Measurements from ENCODE around the gene KRTAP10-7. TPM values are rescaled to one million over a fixed set of nuclear protein-coding genes. Genes with fewer than 3 reads are reported as not detected.
"Not testable (repeated sequence)": the region's sequence is repeated elsewhere in the genome, so short reads cannot be mapped to it uniquely, and the experiment has no call there.

The KRTAP10-7 gene
- total RNA-seq, 2 donors from 2014 or later, result not detected

DNA sequence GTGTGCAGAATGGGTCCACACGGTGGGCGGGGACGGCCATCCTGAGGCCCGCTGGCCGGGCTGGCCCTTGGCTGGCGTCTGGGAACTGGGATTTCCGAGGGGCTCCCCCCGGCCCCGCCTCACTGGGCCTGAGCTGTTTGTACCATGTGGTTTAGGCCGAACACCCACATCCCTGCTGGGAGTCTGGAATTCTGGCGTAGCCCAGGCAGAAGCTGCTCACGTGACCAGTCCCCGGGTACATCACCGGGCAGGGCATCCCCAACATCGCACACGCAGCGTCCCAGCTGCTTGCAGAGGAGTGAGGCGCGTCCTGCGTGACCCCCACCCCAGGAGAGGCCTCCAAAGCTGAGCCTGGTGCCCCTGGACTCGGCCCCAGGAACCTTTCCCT is 2.1 kb downstream of the KRTAP10-7 start:
- ATAC-seq, result no peak
- intact Hi-C loops (cut with DNase I, micrococcal nuclease), result no loop called here
- no peak for DNase-seq

DNA sequence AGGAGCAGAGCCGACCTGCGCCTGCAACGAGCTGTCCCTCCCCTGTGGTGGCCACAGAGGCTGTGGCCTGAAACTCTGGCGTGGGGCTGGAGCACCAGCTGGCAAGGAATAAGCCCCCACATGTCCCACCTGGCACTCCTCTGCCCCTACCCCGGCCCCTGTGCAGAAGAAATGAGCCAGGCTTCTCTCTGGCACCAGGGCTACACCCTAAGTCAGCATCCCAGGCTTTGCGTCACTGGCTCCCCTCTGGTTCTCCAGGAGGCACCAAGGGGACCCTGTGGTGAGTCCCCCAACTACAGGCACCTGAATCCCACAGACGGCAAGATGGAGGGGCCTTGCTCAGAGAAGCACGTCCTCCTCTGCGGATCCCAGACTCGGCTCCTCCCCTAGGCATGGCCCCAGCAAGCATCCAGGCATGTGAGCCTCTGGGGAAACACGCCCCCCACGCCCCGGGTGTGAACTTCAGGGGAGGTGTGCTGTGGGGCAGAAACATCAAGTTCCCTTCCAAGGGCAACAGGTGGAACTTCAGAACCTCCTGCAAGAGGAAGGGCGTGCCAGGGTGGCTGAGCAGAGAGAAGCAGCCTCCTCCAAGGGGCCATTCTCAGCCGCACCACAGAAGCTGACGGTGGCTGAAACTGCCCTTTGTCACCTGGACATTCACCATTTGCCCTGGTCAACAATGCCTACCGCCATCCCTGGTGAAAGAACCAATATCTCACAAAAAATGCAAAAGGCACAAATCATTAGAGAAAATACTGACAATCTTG is 2.9 kb downstream of the KRTAP10-7 start:
- DNase-seq (no peak), ATAC-seq (no peak)
- intact Hi-C loops (cut with DNase I, micrococcal nuclease), result no loop called here

DNA sequence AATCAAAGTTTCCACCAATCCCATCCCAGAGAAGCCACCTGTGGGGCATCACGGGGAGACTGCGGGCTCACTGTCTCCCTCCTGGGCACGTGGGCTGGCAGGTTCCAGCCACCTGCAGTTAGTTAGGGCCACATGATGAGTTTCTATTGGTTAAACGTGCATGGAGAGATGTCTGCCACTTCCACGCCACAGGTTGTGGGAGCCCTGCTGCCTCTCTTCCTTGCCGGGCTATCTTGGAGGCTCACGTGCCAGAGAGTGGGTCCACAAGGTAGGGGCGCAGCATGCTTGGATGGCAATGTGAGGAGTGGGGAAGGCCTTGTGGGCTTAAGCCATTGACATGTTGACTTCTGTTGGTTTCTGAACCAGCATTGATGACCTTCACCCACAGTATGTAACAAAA is 3.5 kb downstream of the KRTAP10-7 start:
- ATAC-seq, result no peak
- DNase-seq, result no peak
- intact Hi-C loops (cut with DNase I, micrococcal nuclease), result no loop called here

DNA sequence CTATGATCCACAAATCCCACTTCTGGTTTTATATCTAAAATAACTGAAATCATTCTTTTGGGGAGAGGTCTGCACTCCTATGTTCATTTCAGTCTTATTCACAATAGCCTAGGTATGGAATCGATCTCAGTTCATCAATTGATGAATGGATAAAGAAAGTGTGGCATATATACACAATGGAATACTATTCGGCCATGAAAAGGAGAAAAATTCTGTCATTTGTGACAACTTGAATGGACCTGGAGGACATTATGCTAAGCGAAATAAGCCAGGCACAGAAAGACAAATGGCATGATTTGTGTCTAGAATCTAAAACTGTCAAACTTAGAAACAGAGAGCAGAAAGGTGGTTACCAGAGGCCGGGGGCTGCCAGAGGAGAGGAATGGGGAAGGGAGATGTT is 6.1 kb downstream of the KRTAP10-7 start:
- DNase-seq, result no peak
- no peak for ATAC-seq

DNA sequence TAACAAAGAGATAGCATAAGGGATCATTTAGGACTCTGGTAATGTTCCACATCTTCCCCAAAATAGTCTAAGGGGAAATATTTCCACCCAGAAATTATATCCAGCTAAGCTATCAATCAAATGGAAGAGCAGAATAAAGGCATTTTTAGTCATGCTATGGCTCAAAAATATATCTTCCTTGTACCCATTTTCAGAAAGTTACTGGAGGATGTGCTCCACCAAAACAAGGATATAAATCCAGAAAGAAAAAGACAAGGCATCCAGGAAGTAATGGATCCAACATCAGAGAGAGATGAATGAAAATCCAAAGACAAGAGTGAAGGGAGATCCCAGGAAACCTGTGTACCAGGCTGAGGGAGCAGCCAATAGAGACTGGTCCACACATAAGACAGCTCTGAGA is 8.8 kb downstream of the KRTAP10-7 start:
- ATAC-seq, result no peak
- no peak for DNase-seq
- intact Hi-C loops (cut with DNase I, micrococcal nuclease), result no loop called here

More for the DNA sequence above, 6.1 kb downstream of the KRTAP10-7 start:
- intact Hi-C loops (cut with DNase I, micrococcal nuclease), result no loop called here

DNA sequence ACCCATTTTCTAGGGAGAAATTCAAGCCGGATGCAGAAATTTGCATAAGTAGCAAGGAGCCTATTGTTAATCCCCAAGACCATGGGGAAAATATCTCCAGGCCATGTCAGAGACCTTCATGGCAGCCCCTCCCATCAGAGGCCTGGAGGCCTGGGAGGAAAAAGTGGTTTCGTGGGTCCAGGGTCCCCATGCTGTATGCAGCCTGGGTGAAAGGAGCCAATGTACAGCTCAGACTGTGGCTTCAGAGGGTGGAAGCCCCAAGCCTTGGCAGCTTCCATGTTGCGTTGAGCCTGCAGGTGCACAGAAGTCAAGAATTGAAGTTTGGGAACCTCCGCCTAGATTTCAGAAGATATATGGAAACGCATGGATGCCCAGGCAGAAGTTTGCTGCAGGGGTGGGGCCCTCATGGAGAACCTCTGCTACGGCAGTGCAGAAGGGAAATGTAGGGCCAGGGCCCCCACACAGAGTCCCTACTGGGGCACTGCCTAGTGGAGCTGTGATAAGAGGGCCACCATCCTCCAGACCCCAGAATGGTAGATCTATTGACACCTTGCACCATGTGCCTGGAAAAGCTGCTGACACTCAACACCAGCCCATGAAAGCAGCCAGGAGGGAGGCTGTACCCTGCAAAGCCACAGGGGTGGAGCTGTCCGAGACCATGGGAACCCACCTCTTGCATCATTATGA is 9.9 kb downstream of the KRTAP10-7 start:
- ATAC-seq; intact Hi-C loops (cut with DNase I, micrococcal nuclease); DNase-seq: not testable (repeated sequence)

DNA sequence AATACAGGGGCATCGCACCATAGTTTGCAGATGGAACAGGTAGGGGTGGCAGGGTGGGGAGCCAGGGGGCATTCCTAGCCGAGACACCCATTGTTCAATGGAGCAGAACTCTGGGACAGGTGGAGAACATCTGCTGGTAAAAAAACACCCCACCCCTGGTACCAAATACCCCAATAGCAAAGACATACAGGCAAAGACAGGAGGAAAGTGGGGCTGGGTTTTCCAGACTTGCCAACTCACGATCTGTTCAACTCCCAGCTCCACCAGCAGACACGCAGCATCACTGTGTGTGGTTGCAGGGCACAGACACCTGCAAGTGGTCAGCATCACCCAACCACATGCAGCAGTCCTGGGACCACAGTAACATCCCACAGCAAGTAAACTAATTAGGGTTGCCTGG is 11.2 kb downstream of the KRTAP10-7 start:
- no peak for ATAC-seq

DNA sequence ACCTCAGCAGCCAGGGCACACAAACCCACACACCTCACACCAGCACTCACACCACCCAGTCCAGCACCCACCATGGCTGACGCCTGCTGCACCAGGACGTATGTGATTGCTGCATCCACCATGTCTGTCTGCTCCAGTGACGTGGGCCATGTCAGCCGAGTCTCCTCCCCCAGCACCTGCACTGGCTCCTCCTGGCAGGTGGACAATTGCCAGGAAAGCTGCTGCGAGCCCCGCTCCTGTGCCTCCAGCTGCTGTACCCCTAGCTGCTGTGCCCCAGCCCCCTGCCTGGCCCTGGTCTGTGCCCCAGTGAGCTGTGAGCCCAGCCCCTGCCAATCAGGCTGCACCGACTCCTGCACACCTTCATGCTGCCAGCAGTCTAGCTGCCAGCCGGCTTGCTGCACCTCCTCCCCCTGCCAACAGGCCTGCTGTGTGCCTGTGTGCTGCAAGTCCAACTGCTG is 11.7 kb downstream of the KRTAP10-7 start, which contains the start of gene KRTAP10-8:
Gene KRTAP10-8 (plus strand): TSS at position 51 of the 458 bp plus-strand sequence. CDS start 22 bp downstream, at position 73.
- DNase-seq (no peak), ATAC-seq (no peak)
- intact Hi-C loops (cut with DNase I, micrococcal nuclease), result no loop called here

More for the DNA sequence above, 11.2 kb downstream of the KRTAP10-7 start:
- intact Hi-C loops (cut with DNase I, micrococcal nuclease), result no loop called here
- DNase-seq, result no peak

DNA sequence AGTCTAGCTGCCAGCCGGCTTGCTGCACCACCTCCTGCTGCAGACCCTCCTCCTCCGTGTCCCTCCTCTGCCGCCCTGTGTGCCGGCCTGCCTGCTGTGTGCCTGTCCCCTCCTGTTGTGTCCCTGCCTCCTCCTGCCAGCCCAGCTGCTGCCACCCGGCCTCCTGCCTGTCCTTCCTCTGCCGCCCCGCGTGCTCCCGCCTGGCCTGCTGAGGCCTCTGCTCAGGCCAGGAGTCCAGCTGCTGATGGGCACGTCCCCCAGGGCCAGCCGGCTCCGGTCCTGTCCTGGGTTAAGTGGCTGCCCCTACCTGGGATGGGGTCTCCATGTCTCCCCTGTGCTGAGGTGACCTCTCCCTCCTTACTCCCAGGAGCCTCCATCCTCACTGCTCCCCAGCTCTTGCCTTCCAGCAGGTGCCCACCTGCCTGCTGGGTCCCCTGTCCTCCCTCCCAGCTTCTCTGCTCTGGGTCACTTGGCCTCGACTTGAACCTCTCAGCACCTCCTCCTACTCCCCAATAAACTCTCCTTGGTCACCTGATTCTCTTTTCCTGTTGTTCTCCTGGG is 12.4 kb downstream of the KRTAP10-7 start:
- ATAC-seq (no peak), DNase-seq (no peak)
- intact Hi-C loops (cut with DNase I, micrococcal nuclease), result no loop called here

DNA sequence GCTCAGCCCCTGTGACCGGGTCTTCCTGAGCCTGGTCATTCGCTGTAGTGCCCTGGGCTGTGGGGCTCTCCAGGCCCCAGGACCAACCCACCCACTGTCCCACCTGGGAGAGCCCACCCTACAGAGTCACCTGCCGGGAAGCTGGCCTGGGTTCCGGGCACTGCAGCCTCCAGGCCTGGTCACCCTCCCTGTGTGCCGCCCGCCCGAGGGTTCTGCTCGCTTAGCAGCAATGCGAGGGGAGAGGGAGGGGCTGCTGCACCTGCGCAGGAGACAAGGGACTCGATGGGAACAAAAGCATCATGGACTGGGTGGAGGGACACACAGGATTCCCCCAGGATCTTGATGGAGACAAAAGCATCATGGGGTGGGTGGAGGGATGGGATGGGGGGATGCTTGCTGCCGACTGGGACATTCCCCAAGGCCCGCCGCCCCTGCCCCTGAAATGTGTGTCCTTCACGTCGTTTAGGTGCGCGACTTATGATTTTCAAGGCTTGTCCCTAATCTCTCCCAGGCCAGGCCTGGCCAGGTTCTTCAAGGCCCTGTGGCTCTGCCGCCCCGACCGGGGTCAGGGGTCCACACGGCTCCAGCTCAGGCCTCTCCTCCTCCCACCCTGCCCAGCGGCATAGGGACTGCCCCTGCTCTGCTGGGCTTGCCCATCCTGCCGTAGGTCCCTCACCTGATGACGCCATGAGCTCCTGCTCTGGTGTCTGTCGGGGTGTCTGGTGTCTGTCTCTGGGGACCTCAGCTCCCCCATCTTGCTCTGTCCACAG is 13.2 kb downstream of the KRTAP10-7 start:
- DNase-seq (no peak), ATAC-seq (no peak)
- intact Hi-C loops (cut with DNase I, micrococcal nuclease), result no loop called here

DNA sequence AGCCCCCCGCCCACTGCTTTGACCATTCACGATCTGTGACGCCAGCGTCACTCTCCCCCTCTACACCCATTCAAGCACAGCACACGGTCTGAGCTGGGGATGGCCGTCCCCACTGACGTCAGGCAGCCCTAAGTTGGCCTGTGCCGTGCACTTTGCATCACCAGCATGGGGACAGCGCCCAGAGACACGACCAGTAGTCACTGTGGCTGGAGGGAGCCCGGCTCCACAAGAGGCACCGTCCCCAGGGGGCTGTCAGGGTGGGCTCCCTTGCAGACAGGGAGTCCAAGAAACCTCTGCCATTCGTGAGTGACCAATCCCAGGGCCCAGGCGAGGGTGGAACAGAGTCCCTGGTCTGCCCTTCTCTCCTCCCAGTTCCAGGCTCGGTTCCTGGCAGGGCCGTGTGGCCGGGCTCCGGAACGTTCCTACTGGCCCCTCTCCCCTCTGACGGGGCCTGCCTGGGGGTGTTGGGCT is 13.8 kb downstream of the KRTAP10-7 start:
- ATAC-seq (no peak), DNase-seq (no peak)
- intact Hi-C loops (cut with DNase I, micrococcal nuclease), result no loop called here

DNA sequence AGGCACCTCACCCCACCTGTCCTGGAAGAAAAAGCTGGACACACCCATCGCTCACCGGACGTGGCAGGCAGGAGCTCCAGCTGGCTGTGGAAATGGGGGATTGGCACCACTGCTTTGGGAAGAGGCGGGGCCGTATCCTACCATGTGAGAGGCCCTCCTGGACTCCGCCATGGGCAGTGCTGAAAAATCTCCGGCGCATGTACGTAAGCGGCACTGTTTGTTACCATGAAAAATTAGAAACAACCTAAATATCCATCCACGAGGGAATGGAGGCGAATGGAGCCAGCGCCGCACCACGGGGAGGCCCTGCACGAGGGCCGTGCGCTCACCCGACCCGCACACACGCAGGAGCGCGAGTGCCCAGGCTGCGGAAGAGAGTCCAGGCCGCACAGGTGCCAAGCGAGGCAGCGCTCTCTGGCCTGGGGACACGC is 14.6 kb downstream of the KRTAP10-7 start:
- intact Hi-C loops (cut with DNase I, micrococcal nuclease), result no loop called here
- DNase-seq (no peak), ATAC-seq (no peak)

DNA sequence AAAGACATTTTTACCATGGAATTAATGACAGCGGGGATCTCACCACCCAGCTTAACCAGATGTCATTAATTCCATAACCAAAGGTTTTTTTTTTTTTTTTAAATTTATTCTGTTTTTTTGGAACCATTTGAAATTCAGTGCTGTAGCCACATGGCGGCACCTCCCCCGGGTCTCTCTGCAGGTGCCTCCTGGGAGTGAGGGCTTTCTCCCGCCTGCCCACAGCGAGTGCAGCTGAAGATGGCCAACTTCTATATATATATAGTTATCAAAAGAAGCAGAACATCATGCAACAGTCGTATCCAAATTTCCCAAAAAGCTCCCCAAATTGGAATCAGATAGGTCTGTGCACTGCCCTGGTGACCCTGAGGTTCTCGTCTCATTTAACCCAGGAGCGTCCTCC is 15.1 kb downstream of the KRTAP10-7 start:
- intact Hi-C loops (cut with DNase I, micrococcal nuclease), result no loop called here
- ATAC-seq, result no peak
- no peak for DNase-seq

DNA sequence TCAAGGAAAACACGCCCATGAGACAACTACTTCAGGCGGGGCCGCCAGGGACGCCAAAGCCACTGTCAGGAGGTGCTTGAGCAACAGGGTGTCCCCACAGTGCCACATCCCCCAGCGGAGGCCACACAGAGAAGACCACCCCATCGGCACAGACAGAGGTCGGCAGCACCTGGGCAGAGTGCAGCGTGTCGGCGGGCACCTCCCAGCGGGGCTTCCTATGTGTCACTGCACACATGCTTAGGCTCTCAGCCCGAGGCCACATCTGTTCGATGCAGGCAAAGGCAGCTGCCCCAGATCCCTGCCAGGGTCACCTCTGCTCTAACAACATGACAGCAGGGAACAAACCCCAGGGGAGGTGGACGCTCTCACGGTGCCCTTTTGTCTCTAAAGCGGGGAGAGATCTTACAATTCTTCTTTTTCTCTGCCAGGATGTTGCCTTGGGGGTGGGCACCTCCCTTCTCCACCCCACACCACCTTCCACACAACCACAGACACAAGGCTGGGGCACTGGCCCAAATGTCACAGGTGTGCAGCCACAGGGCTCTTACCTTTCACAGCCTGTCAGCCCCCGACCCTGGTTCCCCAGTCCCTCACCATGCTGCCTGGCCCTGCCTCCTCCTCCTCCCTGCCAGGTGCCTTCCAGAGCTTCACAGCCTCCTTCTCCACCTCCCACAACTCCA is 15.7 kb downstream of the KRTAP10-7 start:
- ATAC-seq (no peak), DNase-seq (no peak)
- intact Hi-C loops (cut with DNase I, micrococcal nuclease), result no loop called here

DNA sequence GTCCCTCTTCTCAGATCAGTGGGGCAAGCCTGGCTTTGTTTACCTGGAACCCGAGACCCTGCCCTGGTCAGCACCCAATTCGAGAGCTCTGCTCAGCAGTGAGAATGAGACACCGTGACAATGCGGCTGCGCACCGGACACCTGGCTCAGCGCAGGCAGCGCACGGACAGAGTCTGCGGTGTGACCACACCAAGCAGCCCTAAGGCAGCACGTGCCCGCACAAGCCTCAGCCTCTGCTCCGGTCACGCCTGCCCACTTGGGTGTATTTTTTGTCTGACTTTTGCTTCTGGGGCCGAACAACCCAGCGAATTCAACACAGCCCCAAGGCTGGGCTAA is 16.2 kb downstream of the KRTAP10-7 start:
- ATAC-seq, result no peak
- no peak for DNase-seq
- intact Hi-C loops (cut with DNase I, micrococcal nuclease), result no loop called here

DNA sequence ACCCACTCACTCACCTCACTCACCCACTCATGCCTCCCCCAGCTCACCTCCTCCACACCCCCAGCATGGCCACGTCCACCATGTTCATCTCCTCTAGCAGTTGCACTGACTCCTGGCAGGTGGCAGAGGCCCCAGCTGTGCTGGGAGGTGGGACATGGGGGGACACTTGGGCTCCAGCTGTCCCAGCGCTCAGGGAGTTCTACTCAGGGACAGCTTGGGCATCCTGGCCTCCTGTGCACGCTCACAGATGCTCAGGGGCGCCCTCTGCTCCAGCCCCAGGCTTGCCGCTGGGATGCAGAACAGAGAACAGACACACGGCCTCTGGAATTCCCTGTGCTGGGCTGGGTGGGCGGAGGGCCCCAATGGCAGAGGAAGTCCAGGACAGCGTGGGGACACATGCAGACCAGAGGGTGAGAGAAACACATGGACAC is 16.7 kb downstream of the KRTAP10-7 start:
- intact Hi-C loops (cut with DNase I, micrococcal nuclease), result no loop called here
- no peak for ATAC-seq
- DNase-seq, result no peak

DNA sequence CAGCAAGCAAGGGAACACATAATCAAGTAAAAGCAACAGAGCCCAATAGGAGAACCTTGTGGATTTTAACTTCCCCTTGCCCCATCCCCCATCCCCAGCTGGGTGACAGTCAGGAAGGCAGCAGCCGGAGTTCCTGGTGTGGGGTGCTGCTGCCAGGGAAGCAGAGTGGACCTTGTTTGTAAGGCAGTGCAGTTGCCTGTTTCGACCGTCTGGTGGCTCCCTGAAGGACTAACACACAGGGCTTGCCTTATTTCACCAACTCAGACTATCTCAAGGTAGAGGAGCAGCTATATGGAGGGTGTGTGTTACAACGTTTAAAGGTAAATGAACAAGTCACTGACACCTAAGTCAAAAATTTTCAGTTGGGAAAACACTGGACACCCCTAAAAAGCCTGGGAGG is 18.1 kb downstream of the KRTAP10-7 start:
- DNase-seq (peak in 1 of 2 donors; percentile 35), ATAC-seq (peak; percentile 85)
- intact Hi-C loops (cut with DNase I, micrococcal nuclease), result no loop called here

DNA sequence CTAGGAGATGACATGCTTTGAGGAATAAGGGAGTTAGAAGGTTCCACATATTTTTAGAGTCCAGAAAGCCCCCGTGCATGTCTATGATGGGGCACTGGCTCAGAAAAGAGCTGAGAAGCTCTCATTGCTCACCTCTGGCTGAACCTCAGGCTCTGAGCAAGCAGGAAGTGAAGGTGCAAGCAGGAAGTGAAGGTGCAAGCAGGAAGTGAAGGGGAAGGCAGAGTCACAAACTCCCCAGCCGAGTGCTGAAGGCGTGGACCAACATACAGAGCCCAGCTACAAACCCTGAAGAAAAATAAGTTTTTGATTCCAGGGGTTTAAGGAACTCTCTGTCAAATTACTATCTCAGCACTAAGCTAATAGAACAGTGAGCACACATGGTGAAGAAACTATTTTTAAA is 18.5 kb downstream of the KRTAP10-7 start:
- peak; percentile 84 for ATAC-seq
- DNase-seq, result no peak
- intact Hi-C loops (cut with DNase I, micrococcal nuclease), result no loop called here

DNA sequence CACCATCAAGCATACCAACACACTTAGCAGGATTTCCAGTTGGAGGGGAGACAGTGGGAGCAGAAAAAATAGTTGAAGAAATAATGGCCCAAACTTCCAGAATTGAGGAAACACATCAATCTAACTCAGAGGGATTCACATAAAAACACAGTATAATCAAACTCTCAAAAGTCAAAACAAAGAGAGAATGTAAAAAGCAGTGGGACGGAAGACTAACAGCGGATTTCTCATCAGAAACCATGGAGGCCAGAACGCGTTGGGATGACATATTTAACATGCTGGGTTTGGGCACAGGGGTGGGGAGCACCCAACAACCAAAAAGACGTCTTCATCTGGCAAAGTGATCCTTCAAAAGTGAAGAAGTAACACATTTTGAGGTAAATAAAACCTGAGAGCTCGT is 19.5 kb downstream of the KRTAP10-7 start:
- no peak for DNase-seq
- ATAC-seq, result no peak
- intact Hi-C loops (cut with DNase I, micrococcal nuclease), result no loop called here

Measured in left colon (tissue), 2 donors.